Keratinocyte (primary cell): ENCODE data around the gene ITIH3.

Experiments used
- EZH2 ChIP-seq: IDR thresholded peaks from one replicate; pipeline ENCODE4 v1.6.1; 2012; ENCODE audit warnings: inconsistent platforms, mild to moderate bottlenecking, low read length, moderate library complexity
- TF ChIP-seq, protein P1 (sequence below), 3 experiments: IDR thresholded peaks in 1 of 3; conservative IDR thresholded peaks in 1 of 3; optimal IDR thresholded peaks in 1 of 3; 2 replicates in 2 of 3; 3 replicates in 1 of 3; pipeline versions ENCODE3 to v1.5.1; 2011; ENCODE audit warnings: low read length in 3 of 3, mild to moderate bottlenecking in 3 of 3, moderate library complexity in 2 of 3, control low read depth in 1 of 3, inconsistent platforms in 1 of 3; ENCODE audit not compliant: insufficient read depth in 2 of 3; ENCODE audit errors: extremely low read depth in 1 of 3

DNA sequence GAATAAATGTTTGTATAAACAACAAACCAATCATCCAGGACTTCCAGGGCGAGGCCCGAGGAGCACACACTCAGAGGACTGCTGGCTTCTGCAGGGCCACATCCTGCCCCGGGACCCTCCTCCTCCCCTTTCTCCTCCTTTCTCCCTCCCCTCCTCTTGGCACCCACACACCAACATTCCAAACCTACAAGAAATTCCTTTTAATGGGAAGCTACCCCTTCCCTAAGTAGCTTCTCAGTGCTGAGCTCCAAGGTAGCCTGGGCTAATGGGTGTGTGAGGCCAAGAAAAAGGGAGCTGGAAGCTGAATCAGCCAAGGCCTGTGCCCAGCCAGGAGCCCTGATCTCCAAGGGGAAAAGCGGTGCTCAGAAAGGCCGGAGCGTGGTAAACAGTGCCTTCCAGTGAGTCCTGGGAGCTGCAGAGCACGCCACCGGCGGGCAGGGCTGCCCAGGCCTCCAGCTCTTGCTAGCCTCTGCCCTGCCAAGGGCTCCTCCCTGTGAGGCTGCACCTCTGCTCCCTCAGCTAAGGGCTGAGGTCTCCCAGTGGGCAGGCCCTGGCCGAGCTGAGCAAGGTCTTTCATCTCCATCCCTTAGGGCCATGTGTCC lies 3.9 kb downstream of the ITIH3 start:
- TF ChIP-seq, protein P1, sequence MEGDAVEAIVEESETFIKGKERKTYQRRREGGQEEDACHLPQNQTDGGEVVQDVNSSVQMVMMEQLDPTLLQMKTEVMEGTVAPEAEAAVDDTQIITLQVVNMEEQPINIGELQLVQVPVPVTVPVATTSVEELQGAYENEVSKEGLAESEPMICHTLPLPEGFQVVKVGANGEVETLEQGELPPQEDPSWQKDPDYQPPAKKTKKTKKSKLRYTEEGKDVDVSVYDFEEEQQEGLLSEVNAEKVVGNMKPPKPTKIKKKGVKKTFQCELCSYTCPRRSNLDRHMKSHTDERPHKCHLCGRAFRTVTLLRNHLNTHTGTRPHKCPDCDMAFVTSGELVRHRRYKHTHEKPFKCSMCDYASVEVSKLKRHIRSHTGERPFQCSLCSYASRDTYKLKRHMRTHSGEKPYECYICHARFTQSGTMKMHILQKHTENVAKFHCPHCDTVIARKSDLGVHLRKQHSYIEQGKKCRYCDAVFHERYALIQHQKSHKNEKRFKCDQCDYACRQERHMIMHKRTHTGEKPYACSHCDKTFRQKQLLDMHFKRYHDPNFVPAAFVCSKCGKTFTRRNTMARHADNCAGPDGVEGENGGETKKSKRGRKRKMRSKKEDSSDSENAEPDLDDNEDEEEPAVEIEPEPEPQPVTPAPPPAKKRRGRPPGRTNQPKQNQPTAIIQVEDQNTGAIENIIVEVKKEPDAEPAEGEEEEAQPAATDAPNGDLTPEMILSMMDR (optimal IDR thresholded peaks at IDR 0.05 in 1 of 3, IDR thresholded peaks at IDR 0.05 in 1 of 3, conservative IDR thresholded peaks at IDR 0.05 in 1 of 3; ENCODE audit: extremely low read depth in 1 of 3, insufficient read depth in 2 of 3, low read length in 3 of 3): no peak
- no peak for TF ChIP-seq EZH2
